Stimulated activated naive CD4-positive, alpha-beta T cell treated with Interleukin-2 at 50 U/mL for 16 hours (primary cell): ENCODE data around the gene CXADR.

Experiments
- DNase-seq: peaks from one replicate; lab custom pipeline; 2025; lab: John Stamatoyannopoulos, UW

Gene CXADR

GRCh38 chr21:17542371-17543011 lies 29.6 kb downstream of the CXADR start:
- no peak for DNase-seq

GRCh38 chr21:17545007-17545406 lies 32.2 kb downstream of the CXADR start:
- DNase-seq: no peak

- DNase-seq: no peak
These were observed 35.4 kb downstream of the CXADR start for GRCh38 chr21:17548262-17548661.

GRCh38 chr21:17550671-17551308 lies 37.9 kb downstream of the CXADR start:
- no peak for DNase-seq

- no peak for DNase-seq
These were observed 39.6 kb downstream of the CXADR start for GRCh38 chr21:17552410-17552809.

- DNase-seq: no peak
These were observed 41.3 kb downstream of the CXADR start for GRCh38 chr21:17554120-17554519.

GRCh38 chr21:17554679-17555465 lies 42.0 kb downstream of the CXADR start:
- DNase-seq: no peak

GRCh38 chr21:17560377-17561025 lies 47.7 kb downstream of the CXADR start:
- DNase-seq: no peak

GRCh38 chr21:17570786-17571185 lies 57.9 kb downstream of the CXADR start:
- no peak for DNase-seq

- DNase-seq: no peak
These were observed 59.6 kb downstream of the CXADR start for GRCh38 chr21:17572431-17572830.

- no peak for DNase-seq
These were observed 62.2 kb downstream of the CXADR start for GRCh38 chr21:17575076-17575475.

GRCh38 chr21:17576080-17576835 lies 63.4 kb downstream of the CXADR start:
- no peak for DNase-seq

GRCh38 chr21:17577701-17578100 lies 64.9 kb downstream of the CXADR start:
- no peak for DNase-seq

GRCh38 chr21:17578162-17578561 lies 65.3 kb downstream of the CXADR start:
- no peak for DNase-seq

- no peak for DNase-seq
These were observed 66.0 kb downstream of the CXADR start for GRCh38 chr21:17578876-17579275.

- no peak for DNase-seq
These were observed 67.5 kb downstream of the CXADR start for GRCh38 chr21:17580319-17580718.

GRCh38 chr21:17583898-17584297 lies 71.1 kb downstream of the CXADR start:
- no peak for DNase-seq

- no peak for DNase-seq
These were observed 73.1 kb downstream of the CXADR start for GRCh38 chr21:17585875-17586450.

GRCh38 chr21:17590430-17590829 lies 77.6 kb downstream of the CXADR start:
- DNase-seq: no peak

- DNase-seq: no peak
These were observed 84.8 kb downstream of the CXADR start for GRCh38 chr21:17597680-17598079.

GRCh38 chr21:17598437-17598836 lies 85.6 kb downstream of the CXADR start:
- no peak for DNase-seq

GRCh38 chr21:17602874-17603273 lies 90.0 kb downstream of the CXADR start:
- DNase-seq: no peak
